Nasal cavity respiratory epithelium epithelial cell of viscerocranial mucosa (primary cell): Measurements from ENCODE around the gene GEN1. TPM values are rescaled to one million over a fixed set of nuclear protein-coding genes. Genes with fewer than 3 reads are reported as not detected.

Experiments
- total RNA-seq: library from RNA; depleted of rRNA; stranded (reverse); fragments of >200 nt; gene quantifications from 2 replicates; pipeline ENCODE4 v1.2.3, GENCODE V29; 2014

GEN1 gene, protein sequence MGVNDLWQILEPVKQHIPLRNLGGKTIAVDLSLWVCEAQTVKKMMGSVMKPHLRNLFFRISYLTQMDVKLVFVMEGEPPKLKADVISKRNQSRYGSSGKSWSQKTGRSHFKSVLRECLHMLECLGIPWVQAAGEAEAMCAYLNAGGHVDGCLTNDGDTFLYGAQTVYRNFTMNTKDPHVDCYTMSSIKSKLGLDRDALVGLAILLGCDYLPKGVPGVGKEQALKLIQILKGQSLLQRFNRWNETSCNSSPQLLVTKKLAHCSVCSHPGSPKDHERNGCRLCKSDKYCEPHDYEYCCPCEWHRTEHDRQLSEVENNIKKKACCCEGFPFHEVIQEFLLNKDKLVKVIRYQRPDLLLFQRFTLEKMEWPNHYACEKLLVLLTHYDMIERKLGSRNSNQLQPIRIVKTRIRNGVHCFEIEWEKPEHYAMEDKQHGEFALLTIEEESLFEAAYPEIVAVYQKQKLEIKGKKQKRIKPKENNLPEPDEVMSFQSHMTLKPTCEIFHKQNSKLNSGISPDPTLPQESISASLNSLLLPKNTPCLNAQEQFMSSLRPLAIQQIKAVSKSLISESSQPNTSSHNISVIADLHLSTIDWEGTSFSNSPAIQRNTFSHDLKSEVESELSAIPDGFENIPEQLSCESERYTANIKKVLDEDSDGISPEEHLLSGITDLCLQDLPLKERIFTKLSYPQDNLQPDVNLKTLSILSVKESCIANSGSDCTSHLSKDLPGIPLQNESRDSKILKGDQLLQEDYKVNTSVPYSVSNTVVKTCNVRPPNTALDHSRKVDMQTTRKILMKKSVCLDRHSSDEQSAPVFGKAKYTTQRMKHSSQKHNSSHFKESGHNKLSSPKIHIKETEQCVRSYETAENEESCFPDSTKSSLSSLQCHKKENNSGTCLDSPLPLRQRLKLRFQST
- 4.1 and 7.8 TPM in 2 replicates for total RNA-seq

DNA sequence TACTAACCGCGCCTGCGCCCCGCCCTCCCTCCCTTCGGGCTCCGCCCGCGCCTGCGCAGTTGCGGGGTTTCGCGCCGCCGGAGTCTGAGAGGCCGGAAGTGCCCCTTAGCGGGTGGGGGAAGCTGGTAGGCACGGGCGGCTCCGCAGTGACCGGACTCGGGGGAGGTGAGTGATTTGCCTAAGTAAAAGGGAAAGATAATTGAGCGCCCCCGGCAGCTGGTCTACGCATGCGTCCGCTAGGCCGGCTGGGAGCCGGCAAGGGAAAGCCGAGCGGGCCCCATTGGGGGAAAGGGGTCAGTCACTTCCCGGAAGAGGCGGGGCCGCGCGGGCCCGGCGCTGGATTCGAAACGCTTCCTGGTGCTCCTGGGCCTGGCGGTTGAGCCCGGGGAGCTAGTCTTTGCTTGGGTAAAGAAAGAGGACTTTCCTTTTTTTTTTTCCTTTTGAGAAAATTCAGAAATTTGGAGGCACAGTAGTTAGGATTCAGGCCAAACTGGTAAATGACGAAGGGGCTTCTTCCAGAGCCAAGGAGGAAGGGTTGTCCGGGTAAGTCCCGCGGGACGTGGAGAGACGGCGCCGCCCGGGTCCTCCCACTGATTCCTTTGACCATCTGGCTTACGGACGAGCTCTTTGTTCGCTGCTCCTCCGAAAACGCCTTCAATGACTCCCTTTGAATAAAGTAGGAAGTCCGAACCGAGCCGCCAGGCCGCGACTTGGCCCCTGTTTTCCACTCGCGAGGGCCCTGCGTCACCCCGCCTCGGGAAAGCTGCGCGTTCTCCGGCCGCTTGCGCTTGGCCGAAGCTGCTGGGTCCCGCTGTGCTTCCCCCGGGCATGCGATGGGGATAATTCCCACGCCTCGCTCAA, at the start of gene GEN1, which contains the start of gene SMC6:
TSS of gene GEN1 (plus strand) at position 336 of the 861 bp plus-strand sequence. CDS start 5,806 bp downstream, outside the sequence.
TSS of gene SMC6 (minus strand) at position 8 of the 861 bp plus-strand sequence. CDS start 7,864 bp downstream, outside the sequence.

DNA sequence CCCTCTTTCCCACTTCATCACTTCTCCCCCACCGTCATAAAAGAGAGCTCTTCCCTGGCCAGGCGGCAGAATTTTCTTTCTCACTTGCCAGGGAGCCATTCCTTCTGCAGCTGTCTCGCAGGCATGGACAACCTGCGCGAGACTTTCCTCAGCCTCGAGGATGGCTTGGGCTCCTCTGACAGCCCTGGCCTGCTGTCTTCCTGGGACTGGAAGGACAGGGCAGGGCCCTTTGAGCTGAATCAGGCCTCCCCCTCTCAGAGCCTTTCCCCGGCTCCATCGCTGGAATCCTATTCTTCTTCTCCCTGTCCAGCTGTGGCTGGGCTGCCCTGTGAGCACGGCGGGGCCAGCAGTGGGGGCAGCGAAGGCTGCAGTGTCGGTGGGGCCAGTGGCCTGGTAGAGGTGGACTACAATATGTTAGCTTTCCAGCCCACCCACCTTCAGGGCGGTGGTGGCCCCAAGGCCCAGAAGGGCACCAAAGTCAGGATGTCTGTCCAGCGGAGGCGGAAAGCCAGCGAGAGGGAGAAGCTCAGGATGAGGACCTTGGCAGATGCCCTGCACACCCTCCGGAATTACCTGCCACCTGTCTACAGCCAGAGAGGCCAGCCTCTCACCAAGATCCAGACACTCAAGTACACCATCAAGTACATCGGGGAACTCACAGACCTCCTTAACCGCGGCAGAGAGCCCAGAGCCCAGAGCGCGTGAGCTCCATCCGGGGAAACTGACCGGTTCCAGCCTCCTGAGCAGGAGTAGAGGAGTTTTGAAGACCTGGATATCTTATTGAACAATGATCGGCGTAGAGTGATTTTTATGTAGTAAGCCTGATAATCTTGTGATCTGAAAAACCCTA, 62.7 kb downstream of the GEN1 start, which contains the start of gene MSGN1:
TSS of gene MSGN1 (plus strand) at position 65 of the 850 bp plus-strand sequence. CDS start at position 124, 59 bp downstream.

Other genes starting within 250 kb of the GEN1 start
- 0.34 and 0.57 TPM in 2 replicates for gene RAD51AP2, start 235.7 kb upstream of the GEN1 start, total RNA-seq
- 2.1 and 11.7 TPM in 2 replicates for gene VSNL1, start 213.4 kb upstream of the GEN1 start, total RNA-seq
- gene SMC6, start 328 bp upstream of the GEN1 start, total RNA-seq: 26.3 and 36.9 TPM in 2 replicates
- gene MSGN1, start 62.3 kb downstream of the GEN1 start, total RNA-seq: not detected in 2 replicates
- 4.1 and 8.1 TPM in 2 replicates for gene KCNS3, start 124.5 kb downstream of the GEN1 start, total RNA-seq